Stimulated activated naive CD8-positive, alpha-beta T cell treated with anti-CD3 and anti-CD28 coated beads, Interleukin-15, Interleukin-2, amounts not matched to agents 100 ng/mL and 50 ng/mL, for 24 hours (primary cell): ENCODE results near the gene EML1.

Experiments
- H3K27ac Mint-ChIP-seq: one replicate; pipeline ENCODE4 v1.8.0; 2021; ENCODE audit warnings: mild to moderate bottlenecking, mixed read lengths
- H3K27me3 Mint-ChIP-seq: one replicate; pipeline ENCODE4 v1.8.0; 2021; ENCODE audit warnings: mixed read lengths
- H3K36me3 Mint-ChIP-seq: one replicate; pipeline ENCODE4 v1.8.0; 2021; ENCODE audit warnings: low read depth, mixed read lengths
- H3K4me1 Mint-ChIP-seq: one replicate; pipeline ENCODE4 v1.8.0; 2021; ENCODE audit warnings: low read depth, mixed read lengths
- H3K4me3 Mint-ChIP-seq: one replicate; pipeline ENCODE4 v1.8.0; 2021; ENCODE audit warnings: mild to moderate bottlenecking, mixed read lengths
- H3K9me3 Mint-ChIP-seq: one replicate; pipeline ENCODE4 v1.8.0; 2021; ENCODE audit warnings: mixed read lengths

The EML1 gene

GRCh38 chr14:99910337-99911309, 117.4 kb downstream of the EML1 start:
- Mint-ChIP-seq H3K9me3 (no peaks in the 10 kb centered on the region), H3K4me1 (no peaks in the 10 kb centered on the region), H3K4me3 (no peak overlapping the region), H3K27me3 (peaks cover 16% of the 10 kb centered on the region), H3K36me3 (no peaks in the 10 kb centered on the region), H3K27ac (no peak overlapping the region)

GRCh38 chr14:99915305-99916090, 122.3 kb downstream of the EML1 start:
- no peaks in the 10 kb centered on the region for H3K36me3 Mint-ChIP-seq
- peaks cover 11% of the 10 kb centered on the region for H3K27me3 Mint-ChIP-seq
- H3K4me3 Mint-ChIP-seq: no peak overlapping the region
- no peaks in the 10 kb centered on the region for H3K9me3 Mint-ChIP-seq
- H3K4me1 Mint-ChIP-seq: no peaks in the 10 kb centered on the region
- no peak overlapping the region for H3K27ac Mint-ChIP-seq

GRCh38 chr14:99916091-99916383, 122.8 kb downstream of the EML1 start:
- Mint-ChIP-seq H3K27me3 (peaks cover 11% of the 10 kb centered on the region), H3K9me3 (no peaks in the 10 kb centered on the region), H3K36me3 (no peaks in the 10 kb centered on the region), H3K27ac (no peak overlapping the region), H3K4me3 (no peak overlapping the region), H3K4me1 (no peaks in the 10 kb centered on the region)

- no peak overlapping the region for H3K4me3 Mint-ChIP-seq
- H3K9me3 Mint-ChIP-seq: no peaks in the 10 kb centered on the region
- H3K27ac Mint-ChIP-seq: no peak overlapping the region
- H3K36me3 Mint-ChIP-seq: no peaks in the 10 kb centered on the region
- H3K4me1 Mint-ChIP-seq: no peaks in the 10 kb centered on the region
- peaks cover 4% of the 10 kb centered on the region for H3K27me3 Mint-ChIP-seq
Observed at GRCh38 chr14:99918781-99919180, 125.6 kb downstream of the EML1 start.

- Mint-ChIP-seq H3K9me3 (no peaks in the 10 kb centered on the region), H3K36me3 (no peaks in the 10 kb centered on the region), H3K4me1 (no peaks in the 10 kb centered on the region), H3K27me3 (peaks cover 7% of the 10 kb centered on the region), H3K4me3 (no peak overlapping the region), H3K27ac (no peak overlapping the region)
Observed at GRCh38 chr14:99921425-99921824, 128.2 kb downstream of the EML1 start.

- no peaks in the 10 kb centered on the region for H3K4me1 Mint-ChIP-seq
- peaks cover 4% of the 10 kb centered on the region for H3K9me3 Mint-ChIP-seq
- H3K27me3 Mint-ChIP-seq: peaks cover 9% of the 10 kb centered on the region
- H3K27ac Mint-ChIP-seq: no peak overlapping the region
- no peak overlapping the region for H3K4me3 Mint-ChIP-seq
- no peaks in the 10 kb centered on the region for H3K36me3 Mint-ChIP-seq
Observed at GRCh38 chr14:99924379-99924778, 131.2 kb downstream of the EML1 start.

GRCh38 chr14:99925471-99925870, 132.3 kb downstream of the EML1 start:
- H3K27ac Mint-ChIP-seq: no peak overlapping the region
- no peak overlapping the region for H3K4me3 Mint-ChIP-seq

GRCh38 chr14:99928963-99929362, 135.8 kb downstream of the EML1 start:
- Mint-ChIP-seq H3K4me3 (no peak overlapping the region), H3K9me3 (peaks cover 4% of the 10 kb centered on the region), H3K36me3 (no peaks in the 10 kb centered on the region), H3K4me1 (no peaks in the 10 kb centered on the region), H3K27ac (no peak overlapping the region), H3K27me3 (peaks cover 10% of the 10 kb centered on the region)

More at GRCh38 chr14:99925471-99925870, 132.3 kb downstream of the EML1 start:
- Mint-ChIP-seq H3K4me1 (no peaks in the 10 kb centered on the region), H3K9me3 (peaks cover 4% of the 10 kb centered on the region), H3K27me3 (peaks cover 12% of the 10 kb centered on the region), H3K36me3 (no peaks in the 10 kb centered on the region)

GRCh38 chr14:99929601-99930000, 136.4 kb downstream of the EML1 start:
- no peaks in the 10 kb centered on the region for H3K4me1 Mint-ChIP-seq
- no peak overlapping the region for H3K27ac Mint-ChIP-seq
- H3K36me3 Mint-ChIP-seq: no peaks in the 10 kb centered on the region
- no peak overlapping the region for H3K4me3 Mint-ChIP-seq
- H3K27me3 Mint-ChIP-seq: peaks cover 10% of the 10 kb centered on the region
- peaks cover 4% of the 10 kb centered on the region for H3K9me3 Mint-ChIP-seq

GRCh38 chr14:99930420-99931274, 137.4 kb downstream of the EML1 start:
- Mint-ChIP-seq H3K4me1 (no peaks in the 10 kb centered on the region), H3K36me3 (no peaks in the 10 kb centered on the region), H3K9me3 (peaks cover 4% of the 10 kb centered on the region), H3K27me3 (peaks cover 8% of the 10 kb centered on the region), H3K4me3 (no peak overlapping the region), H3K27ac (no peak overlapping the region)

GRCh38 chr14:99931308-99931707, 138.1 kb downstream of the EML1 start:
- Mint-ChIP-seq H3K4me3 (no peak overlapping the region), H3K27me3 (peaks cover 8% of the 10 kb centered on the region), H3K27ac (no peak overlapping the region), H3K9me3 (peaks cover 4% of the 10 kb centered on the region), H3K4me1 (no peaks in the 10 kb centered on the region), H3K36me3 (no peaks in the 10 kb centered on the region)

GRCh38 chr14:99936056-99936455, 142.8 kb downstream of the EML1 start:
- H3K4me1 Mint-ChIP-seq: no peaks in the 10 kb centered on the region

GRCh38 chr14:99936738-99937474, 143.7 kb downstream of the EML1 start:
- Mint-ChIP-seq H3K36me3 (no peaks in the 10 kb centered on the region), H3K9me3 (no peaks in the 10 kb centered on the region), H3K4me3 (no peak overlapping the region), H3K27ac (no peak overlapping the region), H3K4me1 (no peaks in the 10 kb centered on the region), H3K27me3 (no peaks in the 10 kb centered on the region)

More at GRCh38 chr14:99936056-99936455, 142.8 kb downstream of the EML1 start:
- Mint-ChIP-seq H3K4me3 (no peak overlapping the region), H3K27ac (no peak overlapping the region), H3K9me3 (no peaks in the 10 kb centered on the region), H3K27me3 (peaks cover under 1% of the 10 kb centered on the region), H3K36me3 (no peaks in the 10 kb centered on the region)
